HG02852 (cell line): ENCODE data around the gene INS.

ENCODE experiments used
- ATAC-seq: cut with Tn5 transposase; IDR thresholded peaks from one replicate; pipeline ENCODE4 v1.9.1; 2021; ENCODE audit warnings: mild to moderate bottlenecking, moderate library complexity; ENCODE audit not compliant: unreplicated experiment

INS gene

DNA sequence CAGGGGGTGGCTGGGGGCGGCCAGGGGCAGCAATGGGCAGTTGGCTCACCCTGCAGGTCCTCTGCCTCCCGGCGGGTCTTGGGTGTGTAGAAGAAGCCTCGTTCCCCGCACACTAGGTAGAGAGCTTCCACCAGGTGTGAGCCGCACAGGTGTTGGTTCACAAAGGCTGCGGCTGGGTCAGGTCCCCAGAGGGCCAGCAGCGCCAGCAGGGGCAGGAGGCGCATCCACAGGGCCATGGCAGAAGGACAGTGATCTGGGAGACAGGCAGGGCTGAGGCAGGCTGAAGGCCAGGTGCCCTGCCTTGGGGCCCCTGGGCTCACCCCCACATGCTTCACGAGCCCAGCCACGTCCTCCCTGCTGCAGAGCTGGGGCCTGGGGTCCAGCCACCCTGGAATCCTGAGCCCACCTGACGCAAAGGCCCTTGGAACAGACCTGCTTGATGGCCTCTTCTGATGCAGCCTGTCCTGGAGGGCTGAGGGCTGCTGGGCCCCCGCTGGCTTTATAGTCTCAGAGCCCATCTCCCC, at the start of gene INS:
Gene INS, minus strand, starts transcription at position 474 of the 524 bp plus-strand sequence. Its CDS starts 238 bp downstream, at position 236.
- no peak for ATAC-seq

DNA sequence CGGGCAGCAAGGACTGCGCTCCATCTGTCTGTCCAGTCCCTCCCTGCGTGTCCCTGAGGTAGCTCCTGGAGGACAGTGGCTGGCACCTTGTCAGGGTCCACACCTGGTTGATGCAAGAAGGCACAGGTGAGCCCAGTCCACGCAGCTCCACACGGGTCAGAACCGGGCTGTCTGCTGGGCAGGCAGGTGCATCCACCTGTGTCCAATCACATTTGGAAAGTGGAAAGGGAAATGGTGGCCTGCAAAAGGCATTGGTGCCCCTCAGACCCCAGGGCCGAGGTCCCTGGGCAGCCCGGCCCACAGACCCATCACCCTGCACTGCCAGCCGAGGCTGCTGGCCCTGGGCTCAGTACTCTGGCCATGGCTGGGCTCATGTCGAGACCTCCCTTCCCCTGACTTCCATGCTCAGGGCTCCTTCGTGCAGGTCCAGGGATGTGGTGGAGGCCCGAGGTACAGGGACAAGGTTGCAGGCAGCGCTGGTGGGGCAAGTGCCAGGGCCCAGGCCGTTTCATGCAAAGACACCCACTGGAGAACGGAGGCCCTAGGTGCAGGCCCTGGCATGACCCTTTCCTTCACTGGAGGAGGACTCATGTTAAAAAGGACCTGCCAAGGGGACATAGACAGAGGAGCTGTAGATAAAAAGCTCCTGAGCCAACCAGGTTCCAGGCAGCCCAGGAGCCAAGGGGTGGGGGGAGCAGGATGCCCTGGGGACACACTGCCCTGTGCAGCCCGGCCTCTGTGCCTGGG, 49.5 kb upstream of the INS start:
- no peak for ATAC-seq

DNA sequence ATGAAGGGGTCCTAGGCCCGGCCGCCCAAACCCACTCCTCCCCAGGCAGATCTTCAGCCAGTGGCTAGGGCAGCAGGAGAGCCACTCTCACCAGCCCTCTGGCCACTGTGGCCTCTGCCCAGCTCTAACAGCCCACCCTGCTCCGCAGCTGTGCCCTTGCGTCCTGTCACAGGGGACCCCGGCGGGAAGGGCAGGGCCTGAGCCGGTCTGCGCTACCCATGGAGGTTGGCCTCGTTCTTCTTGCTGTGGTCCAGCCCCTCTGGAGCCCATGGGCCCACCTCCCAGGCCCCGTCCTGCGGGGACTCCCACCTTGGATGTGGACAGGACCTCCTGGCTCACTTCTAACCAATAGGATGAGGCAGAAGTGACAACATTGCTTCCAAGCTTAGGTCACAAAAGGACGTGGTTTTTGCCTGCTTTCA, 48.9 kb upstream of the INS start:
- ATAC-seq = no peak

DNA sequence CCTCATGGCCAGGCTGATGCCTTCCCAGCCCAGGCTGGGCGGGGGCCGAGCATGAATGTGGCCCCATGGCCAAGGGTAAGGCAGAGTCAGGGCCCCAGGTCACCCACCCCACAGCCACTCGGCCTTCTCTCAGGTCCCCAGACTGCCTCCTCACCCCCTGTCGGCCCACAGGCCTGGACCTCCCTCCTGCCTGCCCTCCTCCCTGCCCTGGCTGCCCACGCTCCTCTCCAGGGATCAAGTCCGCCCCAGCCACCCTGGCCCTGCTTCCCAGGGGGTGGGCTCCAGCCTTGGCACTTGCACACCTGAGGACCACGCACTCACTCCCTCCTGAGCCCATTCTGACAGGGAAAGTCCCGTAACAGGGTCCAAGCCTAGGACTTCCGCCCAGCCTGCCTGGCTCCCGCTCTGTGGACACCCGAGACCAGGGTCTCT, 48.4 kb upstream of the INS start:
- no peak for ATAC-seq

DNA sequence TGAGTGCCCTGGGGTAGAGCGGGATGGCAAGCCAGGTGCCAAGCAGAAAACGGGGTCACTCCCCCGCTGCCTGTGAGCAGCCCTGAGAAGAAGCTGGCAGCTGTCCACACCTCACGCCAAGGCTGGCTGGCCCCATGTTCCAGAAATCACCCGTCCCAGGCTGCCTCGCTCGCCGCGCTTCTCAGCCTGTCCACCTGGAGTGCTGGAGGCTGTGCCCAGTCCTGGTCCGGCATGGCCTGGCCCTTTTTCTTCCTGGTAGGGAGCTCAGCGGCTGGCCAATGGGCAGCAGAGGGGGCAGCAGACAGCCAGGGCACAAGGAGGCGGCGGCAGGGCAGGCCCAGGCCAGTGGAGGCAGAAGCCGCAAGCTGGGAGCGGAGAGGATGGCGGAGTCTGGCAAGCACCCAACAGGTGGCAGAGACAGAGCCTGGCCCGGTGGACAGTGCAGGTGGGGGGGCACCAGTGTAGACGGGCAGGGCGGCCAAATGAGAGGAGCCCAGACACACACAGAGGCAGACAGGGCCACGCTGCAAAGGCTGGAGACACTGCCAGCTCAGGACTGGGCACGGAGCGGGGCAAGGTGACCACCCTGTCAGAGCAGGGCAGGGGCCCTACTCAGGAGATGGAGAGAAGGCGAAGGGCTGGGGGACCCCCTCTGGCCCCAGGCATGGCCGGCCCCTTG, 47.8 kb upstream of the INS start:
- no peak for ATAC-seq

DNA sequence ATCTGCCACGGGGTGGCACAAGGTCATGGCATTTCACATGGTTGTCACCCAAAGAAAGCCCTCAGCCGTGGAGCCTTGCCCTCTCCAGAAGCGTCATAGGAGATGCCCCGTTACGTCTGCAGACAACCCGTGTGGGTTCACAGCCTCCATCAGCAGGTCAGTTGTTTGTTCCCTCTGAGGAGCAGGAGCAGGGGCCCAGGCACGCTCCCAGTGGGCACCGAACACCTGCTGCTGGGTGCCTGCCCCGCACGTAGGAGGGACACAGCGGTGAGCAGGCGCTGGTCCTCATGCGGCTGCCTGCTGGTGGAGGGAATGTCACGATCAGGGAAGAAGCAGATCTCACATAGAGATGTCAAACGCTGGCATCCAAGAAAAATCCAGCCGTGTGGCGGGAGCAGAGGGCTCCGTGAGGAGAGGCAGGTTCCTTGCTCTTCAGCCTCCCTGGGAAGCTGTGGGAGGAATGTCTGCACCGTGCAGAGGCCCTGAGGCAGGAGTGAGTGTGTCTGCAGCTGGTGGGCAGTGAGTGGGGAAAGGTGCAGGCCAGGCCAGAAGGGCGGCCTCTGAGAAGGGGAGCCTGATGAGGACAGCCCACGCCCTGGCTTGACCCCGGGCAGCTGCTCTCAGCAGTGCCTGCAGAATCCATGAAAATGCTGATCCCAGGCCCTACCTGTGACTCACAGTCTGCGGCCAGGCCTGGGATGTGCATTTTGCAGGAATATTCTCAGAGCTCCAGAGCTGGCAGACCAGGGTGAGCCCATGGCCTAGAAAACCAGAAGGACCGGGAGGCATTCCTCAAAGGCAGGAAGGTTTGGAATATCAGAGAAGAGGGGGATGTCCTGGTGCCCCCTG, 47.0 kb upstream of the INS start:
- no peak for ATAC-seq

DNA sequence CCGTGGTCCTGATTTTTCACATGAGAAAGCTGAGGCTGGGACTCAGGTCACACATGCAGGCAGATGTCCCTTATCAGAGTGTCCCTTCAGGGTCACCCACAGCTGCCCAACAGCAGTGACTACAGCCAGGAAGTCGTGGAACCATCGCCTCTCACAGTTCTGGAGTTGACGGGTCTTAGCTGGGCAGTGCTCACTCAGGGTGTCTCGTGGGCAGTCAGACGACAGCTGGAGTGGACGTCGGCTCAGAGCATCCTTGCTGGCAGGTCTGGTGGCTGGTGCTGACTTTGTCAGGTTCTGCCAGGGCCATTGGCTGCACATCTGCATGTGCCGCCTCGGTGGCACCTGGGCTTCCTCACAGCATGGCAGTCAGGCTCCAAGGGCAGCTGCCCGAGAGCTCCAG, 46.2 kb upstream of the INS start:
- no peak for ATAC-seq

DNA sequence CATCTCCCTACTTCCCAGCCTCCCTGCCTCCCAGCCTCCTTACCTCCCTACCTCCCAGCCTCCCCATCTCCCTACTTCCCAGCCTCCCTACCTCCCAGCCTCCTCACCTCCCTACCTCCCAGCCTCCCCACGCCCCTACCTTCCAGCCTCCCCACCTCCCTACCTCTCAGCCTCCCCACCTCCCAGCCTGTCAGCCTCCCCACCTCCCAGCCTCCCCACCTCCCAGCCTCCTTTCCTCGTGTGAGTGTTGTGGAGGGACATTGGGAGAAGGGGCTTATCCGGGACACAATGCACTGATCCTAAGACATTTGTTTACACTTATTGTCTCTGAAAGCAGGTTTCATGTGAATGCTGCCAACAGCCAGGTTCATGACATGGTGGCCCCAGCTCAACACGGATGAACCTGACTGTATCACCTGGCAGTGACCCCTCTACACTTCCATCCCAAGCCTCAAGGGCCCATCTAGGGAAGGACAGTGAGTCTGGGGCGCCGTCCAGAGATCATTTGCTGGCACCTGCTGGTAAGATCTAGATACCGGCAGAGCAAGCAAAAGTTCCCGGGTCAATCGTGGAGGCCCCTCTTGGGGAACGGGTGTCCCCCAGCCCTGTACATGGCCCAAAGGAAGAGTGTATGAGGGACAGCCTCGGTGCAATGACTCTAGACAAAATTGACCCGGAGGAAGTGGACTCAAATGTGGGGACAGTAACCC, 45.1 kb upstream of the INS start:
- no peak for ATAC-seq

DNA sequence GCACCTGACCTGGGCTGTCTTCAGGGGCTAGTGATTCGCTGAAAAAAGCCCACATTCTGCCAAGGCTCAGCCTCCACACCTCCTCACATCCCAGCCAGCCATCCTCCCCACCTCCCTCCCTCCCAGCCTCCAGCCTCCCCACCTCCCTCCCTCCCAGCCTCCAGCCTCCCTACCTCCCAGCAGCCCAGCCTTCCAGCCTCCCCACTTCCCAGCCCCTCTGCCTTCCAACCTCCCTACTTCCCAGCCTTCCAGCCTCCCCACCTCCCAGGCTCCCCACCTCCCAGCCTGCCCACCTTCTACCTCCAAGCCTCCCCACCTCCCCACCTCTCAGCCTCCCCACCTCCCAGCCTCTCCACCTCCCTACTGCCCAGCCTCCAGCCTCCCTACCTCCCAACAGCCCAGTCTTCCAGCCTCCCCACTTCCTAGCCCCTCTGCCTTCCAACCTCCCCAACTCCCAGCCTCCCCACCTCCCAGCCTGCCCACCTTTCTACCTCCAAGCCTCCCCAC, 44.3 kb upstream of the INS start:
- no peak for ATAC-seq

DNA sequence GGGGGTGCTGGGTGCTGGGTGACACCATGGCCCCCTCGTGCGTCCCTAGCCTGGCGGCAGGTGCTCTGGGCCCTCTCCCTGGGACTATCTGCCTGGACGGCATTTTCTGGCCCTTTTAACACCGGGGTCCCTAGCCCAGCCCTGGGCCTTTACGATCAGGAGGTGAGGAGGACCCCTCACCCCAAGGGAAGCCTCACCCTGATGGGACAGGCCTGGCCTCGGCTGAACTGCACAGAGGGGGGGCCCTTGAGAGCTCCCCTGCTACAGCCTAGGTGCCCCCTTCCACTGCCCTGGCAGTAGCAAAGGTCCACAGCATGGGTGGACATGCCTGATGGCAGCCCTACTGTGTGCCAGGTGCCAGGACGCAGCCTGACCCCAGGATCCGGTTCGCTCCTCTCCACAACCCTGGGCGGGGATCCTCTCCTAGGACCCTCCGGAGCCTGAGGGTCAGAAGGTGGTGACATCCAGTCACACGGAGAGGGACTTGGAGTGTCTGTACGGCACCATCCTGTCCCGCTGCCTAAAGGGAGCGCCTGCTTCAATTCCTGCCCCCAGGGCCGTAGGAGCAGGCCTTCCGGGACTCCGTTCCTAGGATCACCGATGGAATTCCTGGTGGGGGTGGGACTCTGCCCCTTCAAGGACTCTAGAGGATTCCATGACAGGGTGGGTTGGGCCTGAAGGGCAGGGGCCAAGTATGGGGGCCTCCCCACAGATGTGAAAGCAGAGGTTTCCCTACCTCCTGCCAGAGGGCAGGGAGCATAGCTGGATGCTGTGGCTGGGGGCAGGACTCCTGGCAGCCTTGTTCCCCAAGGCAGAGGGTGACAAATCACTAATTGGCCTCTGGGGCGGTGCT, 43.6 kb upstream of the INS start:
- no peak for ATAC-seq

DNA sequence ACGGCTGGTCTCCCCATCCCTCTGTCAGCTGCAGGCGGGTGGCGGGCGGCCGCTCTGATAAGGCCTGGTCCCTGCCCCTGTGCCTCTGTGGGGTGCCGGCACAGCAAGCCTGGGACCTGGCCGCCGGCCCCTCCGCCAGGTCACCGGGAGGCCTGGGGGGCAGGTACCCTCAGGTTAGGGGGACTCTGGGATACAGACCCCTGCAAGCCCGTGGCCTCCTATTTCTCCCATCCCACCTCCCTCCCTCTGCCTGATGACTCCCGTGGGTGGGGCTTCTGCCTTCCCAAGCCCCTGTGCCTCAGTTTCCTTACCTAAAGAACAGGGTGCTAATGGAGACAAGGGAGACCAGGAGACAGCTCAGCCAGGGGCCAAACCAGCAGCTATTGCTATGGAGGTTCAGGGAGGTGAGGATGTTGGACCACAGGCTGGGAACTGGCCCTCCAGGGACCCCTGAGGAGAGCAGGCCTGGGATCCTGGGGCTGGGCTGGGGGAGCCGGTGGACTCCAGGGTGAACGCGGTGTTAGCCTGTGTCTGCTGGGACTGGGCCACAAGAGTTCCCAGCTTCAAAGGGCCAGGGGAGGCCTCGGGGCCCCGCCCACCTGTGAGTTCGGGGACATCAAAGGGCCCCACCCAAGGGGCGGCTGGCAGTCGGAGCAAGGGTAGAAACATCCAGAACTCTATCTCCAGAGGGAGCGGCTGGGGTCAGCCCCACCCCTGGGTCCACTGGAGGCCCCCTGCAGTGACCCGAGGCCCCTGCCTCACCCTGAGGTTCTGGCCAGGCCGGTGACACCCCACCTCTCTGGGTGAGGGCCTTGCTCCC, 42.6 kb upstream of the INS start:
- no peak for ATAC-seq

DNA sequence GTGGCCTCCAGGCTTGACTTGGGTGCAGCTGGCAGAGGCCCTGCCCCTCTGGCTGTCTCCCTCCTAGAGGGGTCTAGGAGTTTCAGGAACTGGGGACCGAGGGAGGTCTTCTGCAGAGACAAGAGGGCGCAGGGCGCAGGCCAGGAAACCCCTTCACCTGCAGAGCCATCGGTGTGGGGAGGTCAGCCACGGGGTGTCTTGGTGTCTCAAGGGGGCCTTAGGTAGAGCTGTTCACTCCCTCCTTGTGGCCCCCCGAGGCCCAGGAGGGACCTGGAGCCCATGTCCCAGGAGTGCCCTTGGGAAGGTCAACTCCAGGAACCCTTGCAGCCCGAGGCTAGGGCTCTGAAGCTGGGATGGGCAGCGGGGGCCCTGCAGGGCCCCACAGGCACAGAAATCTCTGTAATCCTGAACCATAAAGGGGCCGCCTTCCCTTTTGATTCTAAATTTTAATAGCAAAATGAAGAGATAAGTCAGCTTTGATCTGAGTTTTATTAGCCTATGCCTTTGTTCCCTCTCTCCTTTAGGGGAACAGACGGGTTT, 42.0 kb upstream of the INS start:
- no peak for ATAC-seq

DNA sequence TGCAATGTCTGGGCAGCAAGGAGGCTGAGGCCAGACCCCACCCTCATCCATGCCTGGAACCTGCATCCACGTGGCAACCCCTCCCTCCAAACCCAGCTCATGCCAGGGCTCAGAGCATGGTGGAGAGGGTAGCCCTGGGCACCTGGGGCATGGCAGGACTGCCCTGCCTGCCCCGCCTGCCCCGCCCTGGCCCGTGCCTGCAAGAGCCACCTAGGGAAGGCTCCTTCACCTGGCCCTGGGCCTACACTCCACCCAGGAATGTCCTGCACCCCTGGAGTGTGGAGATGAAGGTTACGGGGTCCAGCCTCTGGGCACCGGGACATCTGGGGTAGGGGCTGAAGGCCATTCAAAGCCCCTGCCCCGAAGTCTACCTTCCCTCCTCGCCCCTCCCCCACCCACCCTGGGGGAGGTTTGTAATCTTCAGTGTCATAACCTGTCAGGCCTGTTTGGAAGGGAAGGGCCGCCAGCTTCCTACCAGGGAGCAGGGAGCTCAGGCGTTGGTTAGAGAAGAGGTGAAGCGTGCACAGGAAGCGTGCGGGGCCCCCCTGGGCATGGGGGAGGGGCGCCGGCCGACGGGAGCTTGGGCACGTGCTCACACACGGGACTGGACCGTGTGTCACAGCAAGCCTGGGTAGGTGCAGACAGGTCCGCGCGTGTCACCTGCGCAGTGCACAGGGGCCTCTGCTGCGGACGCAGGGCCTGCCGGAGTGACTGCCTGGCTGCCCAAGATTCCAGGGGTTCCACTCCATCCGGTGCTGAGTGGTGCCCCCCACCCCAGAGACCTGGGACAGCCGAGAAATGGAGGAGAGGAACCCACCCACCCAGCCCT, 41.3 kb upstream of the INS start:
- no peak for ATAC-seq

DNA sequence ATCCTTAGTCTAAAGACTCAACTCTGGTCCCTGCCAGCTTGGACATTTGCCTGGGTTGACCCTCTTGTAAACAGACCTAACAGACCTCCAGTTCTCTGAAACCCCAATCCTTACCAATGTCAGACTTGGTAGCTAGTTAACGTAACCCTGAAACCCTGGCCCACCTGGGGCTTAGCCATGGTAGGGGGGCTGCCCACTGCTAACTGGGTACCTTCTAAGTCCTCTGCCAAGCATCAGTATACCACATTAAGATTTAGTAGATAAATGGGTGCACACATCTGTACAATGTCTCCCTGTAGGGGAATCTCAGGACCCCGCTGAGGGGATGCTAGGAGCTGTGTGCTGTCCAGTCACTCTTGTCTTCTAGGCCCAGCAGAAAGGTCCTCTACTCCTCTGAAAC, 40.5 kb upstream of the INS start:
- ATAC-seq = no peak

DNA sequence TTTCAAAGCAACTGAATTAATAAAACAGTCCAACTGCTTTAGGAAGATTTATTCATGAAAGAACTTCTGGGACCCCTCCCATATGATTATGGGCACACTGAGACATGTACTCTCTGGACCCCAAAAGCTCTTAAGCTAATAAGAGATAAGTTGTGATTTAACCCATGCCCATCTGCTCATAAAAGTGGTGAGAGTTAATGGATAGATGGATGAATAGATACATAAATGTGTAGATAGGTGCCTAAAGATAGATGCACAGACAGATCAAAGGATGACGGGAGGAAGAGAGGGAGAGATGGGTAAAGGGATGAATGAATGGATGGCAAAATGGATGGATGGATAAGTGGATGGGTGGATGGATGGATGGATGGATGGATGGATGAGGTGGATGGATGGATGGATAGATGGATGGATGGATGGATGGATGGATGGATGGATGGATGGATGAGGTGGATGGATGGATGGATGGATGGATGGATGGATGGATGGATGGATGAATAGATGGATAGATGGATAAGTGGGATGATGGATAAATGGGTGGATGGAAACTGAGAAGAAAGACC, 40.0 kb upstream of the INS start:
- no peak for ATAC-seq

DNA sequence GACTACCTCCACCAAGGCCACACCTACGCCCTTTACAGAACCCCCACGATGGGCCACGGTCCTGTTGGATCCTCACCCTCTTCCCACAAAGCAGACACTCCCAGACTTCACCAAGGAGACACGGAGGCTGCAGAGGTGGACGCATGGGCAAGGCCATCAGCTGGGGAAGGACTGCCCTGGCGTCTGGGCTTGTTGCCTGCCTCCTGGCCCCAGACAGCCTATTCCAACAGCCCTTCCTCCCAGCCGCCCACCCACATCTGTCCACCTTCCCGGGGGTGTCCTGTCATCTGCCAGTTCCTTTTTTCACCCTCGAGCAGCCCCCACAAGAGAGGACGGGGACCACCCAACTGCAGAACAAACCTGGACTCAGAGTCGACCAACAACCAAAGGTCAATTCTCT, 39.5 kb upstream of the INS start:
- no peak for ATAC-seq
